ENCODE results near the gene DCDC1.

Gene DCDC1

GRCh38 chr11:30992513-30992849 lies 377.1 kb downstream of the DCDC1 start:
- TF ChIP-seq CTCF (IDR thresholded peaks at IDR 0.05; ENCODE audit: borderline replicate concordance, insufficient read depth, low read depth, low read length) = no peak
- no peak overlapping the region for H3K4me3 ChIP-seq (ENCODE audit: low read depth, low read length)

- no peak for TF ChIP-seq CTCF (IDR thresholded peaks at IDR 0.05; ENCODE audit: borderline replicate concordance, insufficient read depth, low read depth, low read length)
- H3K4me3 ChIP-seq (ENCODE audit: low read depth, low read length) = no peak overlapping the region
Observed at GRCh38 chr11:30991802-30992512, 377.6 kb downstream of the DCDC1 start.

GRCh38 chr11:30991376-30991775 lies 378.2 kb downstream of the DCDC1 start:
- no peak overlapping the region for H3K4me3 ChIP-seq (ENCODE audit: low read depth, low read length)
- TF ChIP-seq CTCF (IDR thresholded peaks at IDR 0.05; ENCODE audit: borderline replicate concordance, insufficient read depth, low read depth, low read length) = no peak

- no peak overlapping the region for H3K4me3 ChIP-seq (ENCODE audit: low read depth, low read length)
- TF ChIP-seq CTCF (IDR thresholded peaks at IDR 0.05; ENCODE audit: borderline replicate concordance, insufficient read depth, low read depth, low read length) = no peak
Observed at GRCh38 chr11:30990625-30991296, 378.8 kb downstream of the DCDC1 start.

- TF ChIP-seq CTCF (IDR thresholded peaks at IDR 0.05; ENCODE audit: borderline replicate concordance, insufficient read depth, low read depth, low read length) = no peak
- H3K4me3 ChIP-seq (ENCODE audit: low read depth, low read length) = no peak overlapping the region
Observed at GRCh38 chr11:30987819-30988218, 381.7 kb downstream of the DCDC1 start.

GRCh38 chr11:30985536-30985935 lies 384.0 kb downstream of the DCDC1 start:
- no peak for TF ChIP-seq CTCF (IDR thresholded peaks at IDR 0.05; ENCODE audit: borderline replicate concordance, insufficient read depth, low read depth, low read length)
- no peak overlapping the region for H3K4me3 ChIP-seq (ENCODE audit: low read depth, low read length)

- no peak overlapping the region for H3K4me3 ChIP-seq (ENCODE audit: low read depth, low read length)
Observed at GRCh38 chr11:30984827-30985226, 384.7 kb downstream of the DCDC1 start.

More at GRCh38 chr11:30984827-30985226, 384.7 kb downstream of the DCDC1 start:
- no peak for TF ChIP-seq CTCF (IDR thresholded peaks at IDR 0.05; ENCODE audit: borderline replicate concordance, insufficient read depth, low read depth, low read length)
